GM21528 (cell line): Measurements from ENCODE around the gene PAM16.
"Not testable (repeated sequence)": the region's sequence is repeated elsewhere in the genome, so short reads cannot be mapped to it uniquely, and the experiment has no call there.

Source experiments
- ATAC-seq: cut with Tn5 transposase; IDR thresholded peaks from one replicate; pipeline ENCODE4 v1.9.1; 2021; ENCODE audit warnings: mild to moderate bottlenecking, moderate library complexity; ENCODE audit not compliant: unreplicated experiment, low FRiP score

PAM16 gene

DNA sequence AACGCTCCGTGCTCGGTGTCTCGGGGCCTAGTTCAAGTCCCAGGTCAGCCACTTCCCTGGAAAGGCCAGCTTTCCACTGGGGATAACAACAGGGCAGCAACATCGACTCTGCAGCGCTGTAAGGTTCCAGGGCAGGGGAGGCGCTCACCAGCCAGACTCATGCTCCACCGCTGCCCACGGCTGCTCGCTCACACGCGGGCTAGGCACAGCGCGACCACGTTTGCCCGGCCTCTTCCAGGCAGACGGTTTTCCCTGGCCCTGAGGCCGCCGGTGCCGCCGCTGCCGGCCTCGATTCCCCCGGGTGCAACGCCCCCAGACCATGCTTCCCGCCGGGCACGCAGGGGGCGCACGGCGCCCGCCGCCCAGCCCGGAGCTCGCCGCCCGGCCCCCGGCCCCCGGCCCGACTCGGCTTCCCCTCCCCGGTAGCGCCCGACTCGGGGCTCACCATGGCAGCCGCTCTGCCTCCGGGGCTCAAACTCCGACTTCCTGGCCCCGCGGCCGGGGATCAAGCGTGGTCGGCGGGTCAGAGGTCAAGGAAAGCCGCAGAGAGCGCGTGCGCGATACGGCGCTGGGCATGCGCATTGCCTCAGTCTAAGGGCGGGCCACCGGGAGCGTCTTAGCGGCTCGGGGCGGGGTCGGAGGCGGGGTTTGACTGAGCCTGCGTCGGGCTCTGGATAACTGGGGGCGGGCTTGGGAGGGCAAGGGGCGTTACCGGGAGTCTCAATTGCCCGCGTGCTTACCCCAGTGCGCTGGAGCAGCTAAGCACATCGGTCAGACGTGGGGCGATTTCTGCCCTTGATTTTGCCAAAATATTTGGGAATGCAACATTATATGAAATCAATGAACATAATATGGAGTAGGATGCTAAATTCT, at the start of gene PAM16:
Gene PAM16, minus strand, starts transcription at position 535 of the 873 bp plus-strand sequence. Its CDS starts 87 bp downstream, at position 448.
- ATAC-seq: peak; percentile 77

DNA sequence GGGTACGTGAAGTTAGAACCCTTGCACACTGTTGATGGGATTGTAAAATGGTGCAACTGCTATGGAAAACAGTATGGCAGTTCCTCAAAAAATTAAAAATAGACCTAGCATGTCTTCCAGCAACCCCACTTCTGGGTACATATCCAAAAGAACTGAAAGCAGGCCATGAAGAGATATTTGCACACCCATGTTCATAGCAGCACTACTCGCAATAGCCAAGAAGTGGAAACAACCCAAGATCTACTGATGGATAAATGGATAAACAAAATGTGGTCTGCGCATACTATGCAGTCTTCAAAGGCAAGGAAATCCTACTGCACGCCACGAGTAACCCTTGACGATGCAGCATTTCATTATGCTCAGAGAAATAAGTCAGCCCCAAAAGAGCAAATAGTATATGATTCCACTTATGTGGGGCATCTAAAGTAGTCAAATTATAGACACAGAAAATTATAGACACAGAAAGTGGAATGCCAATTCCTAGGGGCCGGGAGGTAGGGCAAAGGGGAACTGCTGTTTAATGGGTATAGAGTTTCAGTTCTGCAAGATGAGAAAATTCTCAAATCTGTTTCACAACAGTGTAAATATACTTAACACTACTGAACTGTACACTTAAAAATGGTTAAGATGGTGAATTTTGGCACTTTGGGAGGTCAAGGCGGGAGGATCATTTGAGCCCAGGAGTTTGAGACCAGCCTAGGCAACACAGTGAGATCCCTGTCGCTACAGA, 48.0 kb upstream of the PAM16 start:
- no peak for ATAC-seq

DNA sequence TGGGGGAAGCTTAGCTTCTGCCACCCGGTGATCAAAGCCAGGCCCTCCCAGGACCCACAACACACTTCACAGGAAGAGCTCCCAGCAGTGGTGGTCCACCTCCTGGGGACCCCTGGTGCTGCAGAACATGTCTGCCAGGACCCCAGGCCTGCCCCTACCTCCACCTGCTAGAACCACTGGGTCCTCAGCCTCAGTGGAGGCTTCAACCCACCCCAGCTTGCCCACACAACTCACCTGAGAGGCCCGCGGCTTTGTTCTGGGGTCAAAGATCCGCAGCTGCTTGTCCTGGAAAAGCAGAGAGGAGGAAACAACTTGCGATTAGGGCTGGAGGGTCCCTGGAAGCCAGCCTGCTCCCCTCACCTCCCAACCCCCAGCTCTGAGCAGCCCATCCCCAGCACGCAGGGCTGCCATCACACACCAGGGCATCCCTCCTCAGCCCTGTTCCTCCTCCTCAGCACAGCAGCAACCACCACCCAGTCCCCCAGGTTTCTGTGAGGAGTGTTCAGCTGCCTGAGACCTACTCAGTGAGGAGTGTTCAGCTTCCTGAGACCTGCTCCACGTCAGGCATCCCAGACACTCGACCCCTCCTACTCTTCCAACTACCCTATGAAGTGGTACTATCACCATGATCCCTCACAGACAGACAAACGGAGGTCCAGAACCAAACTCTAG, 44.1 kb upstream of the PAM16 start:
- ATAC-seq: no peak

DNA sequence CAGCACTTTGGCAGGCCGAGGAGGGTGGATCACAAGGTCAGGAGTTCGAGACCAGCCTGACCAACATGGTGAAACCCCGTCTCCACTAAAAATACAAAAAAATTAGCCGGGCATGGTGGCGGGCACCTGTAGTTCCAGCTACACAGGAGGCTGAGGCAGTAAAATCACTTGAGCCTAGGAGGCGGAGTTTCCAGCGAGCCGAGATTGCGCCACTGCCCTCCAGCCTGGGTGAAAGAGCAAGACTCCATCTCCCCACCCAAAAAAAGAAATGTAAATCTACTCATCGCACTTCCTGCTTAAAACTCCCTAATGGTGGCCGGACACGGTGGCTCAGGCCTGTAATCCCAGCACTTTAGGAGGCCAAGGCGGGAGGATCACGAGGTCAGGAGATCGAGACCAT, 42.7 kb upstream of the PAM16 start:
- ATAC-seq: not testable (repeated sequence)

DNA sequence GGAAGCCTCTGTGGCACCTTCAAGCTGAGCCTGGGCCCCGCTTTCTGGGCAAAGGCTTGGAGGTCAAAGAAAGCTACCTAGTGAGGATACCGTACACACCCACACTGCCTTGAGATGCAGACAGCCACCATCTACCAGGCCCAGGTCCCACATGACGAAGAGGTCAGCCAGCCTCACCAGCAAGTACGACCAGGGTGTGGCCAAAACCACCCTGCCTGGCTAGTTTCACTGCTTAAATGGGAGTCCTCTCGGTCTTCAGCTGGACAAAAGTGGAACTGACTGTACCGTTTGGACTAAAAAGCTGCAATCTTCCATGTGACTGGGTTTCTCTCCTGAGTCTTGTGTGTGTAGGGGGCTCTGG, 42.1 kb upstream of the PAM16 start:
- ATAC-seq: no peak

DNA sequence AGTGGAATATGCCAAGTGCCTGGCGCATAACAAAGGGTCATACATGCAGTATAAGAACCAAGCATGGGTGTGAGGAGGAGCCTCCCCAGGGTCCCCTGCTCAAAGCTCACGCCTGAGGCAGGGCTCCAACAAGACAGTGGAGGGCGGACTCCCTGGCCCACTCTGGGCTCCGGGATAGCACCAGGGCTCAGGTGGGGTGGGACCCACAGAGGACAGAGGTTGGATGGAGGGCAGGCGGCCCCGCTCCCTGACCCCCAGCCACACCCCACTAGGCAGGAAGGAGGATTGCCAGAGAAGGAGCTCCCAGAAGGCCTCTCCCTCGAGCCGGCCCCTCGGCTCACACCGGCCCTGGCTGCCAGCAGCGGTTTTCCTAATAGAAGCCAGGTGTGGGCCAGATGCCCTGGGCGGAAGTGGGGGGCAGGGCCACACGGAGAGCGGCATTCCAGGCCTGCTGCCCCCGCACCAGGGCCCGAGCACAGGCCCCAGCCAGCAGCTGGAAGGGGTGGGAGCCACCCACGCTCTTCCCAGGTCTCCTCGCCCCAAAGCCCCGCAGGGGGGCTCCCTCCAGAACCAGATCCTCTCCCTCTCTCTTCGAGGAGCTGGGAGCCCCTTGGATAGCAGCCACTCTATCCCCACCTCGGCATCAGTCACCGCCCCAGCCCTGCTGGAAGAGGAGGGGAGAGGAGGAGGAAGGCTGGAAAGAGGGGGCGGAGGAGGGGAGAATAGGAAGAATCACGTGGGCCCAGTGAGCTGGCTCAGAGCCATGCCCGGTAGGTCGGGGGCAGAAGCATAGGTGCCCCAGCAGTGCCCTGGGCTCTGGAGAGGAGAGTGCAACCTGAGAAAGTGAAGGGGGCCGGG, 41.5 kb upstream of the PAM16 start:
- ATAC-seq: no peak

DNA sequence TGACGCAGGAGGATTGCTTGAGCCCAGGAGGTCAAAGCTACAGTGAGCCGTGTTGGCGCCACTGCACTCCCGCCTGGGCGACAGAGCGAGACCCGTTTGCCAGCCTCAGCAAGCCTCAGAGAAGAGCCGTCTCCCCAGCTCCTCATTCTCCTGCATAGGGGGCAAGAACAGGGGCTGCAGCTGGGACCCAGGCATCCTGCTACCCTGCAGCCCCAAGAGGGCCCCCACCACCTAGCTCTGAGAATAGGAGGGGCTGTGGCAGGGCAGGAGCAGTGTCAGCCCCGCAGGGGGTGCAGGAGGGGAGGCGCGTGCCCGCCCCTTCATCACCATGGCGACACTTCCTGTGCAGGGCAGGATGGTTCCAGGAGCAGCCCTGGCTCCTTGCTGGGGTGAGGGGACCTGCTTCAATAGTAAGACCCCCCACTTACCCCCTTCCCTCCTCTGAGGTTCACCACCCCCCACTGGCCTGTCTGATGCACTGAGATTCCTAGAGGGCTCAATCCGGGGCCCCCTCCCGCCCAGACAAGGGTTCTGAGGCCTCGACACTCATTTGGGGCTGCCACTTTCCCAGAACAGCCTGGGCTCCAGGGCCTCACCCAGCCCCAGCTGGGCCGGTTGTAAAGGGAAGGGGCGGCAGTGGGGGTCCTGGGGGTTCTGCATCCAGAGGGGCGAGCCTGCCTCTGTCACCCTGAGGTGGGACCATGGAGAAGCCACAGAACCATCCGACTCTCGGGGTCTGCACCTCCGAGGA, 40.7 kb upstream of the PAM16 start:
- ATAC-seq: no peak

DNA sequence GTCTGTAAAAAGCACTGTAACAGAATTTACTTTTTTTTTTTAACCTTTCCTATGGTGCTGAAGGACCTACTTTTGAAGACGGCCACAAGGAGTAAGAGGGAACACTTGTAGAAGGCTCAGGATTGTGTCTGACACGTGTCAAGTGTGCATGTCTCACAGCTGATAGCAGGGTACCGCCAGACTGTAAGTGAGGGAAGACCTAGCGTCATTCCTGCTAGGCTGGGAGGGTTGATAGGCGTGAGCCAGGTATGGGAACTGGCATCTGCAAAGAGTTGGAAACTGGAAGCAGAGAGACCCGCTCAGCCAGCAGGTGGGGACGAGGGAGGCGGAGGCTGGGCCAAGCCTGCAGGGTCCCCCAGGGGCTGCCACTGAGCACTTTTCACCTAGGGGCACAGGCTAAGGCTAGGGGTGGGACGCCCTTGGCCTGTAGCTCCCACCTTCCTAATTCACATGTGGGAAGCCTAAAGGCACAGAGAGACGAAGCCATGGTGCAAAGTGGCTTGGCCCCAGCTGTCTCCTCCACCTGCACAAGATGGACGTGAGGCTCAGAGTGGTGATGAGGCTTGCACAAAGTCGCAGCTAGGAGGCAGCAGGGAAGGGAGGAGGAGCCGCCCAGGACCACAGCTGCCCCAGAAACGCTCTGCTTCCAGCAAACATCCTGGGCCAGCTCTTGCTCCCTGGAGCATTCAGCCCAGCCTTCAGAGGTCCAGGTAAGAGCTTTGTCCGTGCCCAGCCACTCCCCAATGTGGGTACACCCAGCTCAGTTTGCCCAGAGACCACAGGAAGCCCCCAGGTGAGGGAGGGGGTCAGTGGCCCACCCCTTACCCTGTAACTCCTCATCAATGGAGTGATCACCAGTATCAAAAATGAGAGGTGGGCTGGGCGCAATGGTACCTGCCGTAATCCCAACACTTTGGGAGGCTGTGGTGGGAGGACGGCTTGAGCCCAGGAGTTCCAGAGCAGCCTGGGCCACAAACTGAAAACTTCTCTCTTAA, 39.4 kb upstream of the PAM16 start:
- ATAC-seq: no peak

DNA sequence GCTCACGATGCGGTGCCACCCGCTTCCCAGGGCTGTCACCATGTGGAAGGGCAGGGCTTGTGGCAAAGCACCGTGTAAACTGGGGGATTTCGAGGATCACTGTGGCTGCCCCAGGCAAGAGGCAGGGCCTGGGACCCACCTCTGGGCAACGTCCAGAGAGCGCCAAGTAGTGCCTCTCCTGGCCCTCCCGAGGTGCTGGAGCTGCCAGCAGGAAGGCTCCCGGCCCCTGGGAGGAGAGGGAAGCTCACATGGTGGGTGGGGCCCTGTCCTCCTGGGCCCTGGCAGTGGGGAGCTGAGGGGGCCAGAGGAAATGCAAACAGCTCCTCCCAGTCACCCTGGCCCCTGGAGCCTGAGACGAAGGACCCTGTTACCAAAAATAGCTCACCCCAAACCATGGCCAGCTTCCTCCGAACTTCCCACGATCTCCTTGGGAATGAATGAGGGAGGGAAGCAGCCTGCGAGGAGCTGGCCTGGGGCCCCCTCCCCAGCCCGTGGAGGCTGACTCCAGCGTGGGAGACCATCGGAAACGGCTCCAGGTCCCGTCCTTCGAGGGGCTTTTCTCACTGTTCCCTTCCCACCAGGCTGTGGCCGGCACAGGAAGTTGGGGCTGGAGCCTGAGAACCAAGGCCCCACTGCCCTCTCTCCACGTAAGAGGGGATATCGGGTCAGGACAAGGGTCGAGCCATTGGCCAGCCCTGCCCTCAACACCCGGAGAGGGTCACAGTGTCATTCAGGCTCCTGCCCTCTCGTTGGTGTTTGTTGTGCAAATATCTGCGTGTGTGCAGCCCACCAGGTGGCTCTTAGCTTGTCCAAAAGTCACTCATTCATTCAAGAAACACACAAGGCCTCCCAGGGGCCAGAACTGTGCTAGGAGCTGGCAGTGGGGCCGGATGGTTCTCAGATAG, 38.2 kb upstream of the PAM16 start:
- ATAC-seq: no peak

DNA sequence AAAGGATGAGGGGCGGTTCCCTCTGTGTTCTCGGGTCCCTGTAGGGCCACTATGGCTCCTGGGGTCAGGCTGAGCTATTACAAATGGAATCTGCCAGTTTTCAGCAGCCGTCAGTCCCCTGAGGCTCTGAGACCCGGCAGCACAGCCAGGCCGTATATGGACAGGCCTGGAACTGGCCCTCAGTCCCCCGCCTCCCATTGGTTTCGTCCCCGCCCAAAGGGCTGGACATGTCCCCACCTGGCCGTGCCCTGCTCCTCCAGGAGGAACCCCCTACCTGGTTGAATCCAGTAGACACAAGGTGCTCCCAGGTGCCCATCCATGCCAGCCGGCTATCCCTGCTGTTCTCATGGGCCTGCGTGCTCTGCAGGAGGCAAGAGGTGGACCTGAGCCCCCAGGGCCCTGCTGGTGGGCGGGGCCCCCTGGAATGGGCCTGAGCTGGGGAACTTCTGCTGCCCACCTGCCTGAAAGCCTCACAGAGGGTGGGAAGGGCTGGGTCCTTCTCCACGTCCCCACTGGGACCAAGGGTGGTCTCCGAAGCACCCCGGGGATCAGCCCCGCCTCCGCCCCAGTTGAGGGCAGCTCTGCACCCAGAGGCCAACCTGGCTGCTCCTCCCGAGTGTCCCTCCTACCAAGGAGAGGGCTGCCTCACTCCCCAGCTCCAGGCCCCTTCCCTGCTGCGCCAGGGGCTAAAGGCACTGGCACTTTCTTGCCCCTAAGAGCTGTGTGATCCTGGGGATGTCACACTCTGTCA, 37.3 kb upstream of the PAM16 start:
- no peak for ATAC-seq

DNA sequence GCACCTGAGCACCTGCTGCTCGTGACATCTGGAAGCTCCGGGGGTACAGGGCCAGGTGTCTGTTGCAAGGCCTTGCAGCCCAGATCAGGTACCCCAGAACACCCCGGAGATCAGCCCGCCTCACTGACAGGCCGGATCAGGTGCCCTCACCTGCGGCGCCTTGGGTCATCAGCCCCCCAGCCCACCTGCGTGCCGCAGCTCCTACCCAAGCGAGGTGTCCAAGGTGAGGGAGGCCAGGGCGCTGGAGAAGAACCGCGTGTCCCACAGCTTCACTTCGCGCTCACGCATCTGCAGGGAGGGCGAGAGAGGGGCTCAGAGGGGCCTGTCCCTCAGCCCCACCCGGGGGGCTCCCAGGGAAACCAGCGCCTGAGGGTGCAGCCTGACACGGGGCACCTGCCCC, 36.7 kb upstream of the PAM16 start:
- ATAC-seq: no peak

DNA sequence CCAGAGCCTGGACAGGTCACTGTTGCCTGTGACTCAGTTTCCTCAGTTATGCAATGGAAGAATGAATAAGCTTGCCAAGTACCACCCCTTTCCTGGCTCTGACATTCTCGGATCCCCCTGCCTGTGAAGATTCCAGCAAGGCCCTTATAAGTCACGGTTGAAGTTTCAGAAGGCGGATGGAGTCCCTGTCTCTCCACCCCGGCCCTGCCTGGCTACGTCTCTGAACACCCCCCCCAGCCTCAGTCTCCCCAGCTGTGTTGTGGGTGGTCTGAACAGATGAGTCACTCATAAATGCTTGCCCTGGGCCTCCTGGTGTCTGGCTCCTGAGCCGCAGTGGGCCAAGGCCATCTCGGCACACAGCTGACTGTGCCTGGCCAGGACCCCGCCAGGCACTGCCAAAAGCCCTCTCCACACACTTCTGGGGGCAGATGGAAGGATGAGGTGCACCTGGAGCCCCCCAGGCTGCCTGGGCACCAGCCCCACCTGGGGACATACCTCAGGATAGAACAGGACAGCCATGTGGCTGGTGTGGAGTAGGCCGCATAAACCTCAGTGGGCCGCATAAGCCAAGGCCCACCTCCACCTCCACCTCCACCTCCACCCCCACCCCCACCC, 35.9 kb upstream of the PAM16 start:
- ATAC-seq: no peak

DNA sequence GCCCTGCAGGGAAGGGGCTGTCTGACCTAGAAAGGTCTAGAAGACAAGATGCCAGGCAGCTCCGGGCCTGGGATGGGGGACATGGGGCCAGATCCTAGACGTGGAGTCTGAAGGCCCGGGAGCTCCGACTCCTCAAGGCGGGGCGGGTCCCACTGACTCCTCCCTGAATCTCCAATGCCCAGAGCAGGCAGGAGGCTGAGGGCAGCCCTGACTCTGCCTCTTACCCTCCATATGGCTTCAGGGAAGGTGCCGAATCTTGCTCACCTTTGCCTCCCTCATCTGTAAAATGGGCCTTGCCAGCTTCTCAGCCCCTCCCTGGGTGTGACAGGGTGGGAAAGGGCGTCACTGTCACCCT, 35.3 kb upstream of the PAM16 start:
- no peak for ATAC-seq

DNA sequence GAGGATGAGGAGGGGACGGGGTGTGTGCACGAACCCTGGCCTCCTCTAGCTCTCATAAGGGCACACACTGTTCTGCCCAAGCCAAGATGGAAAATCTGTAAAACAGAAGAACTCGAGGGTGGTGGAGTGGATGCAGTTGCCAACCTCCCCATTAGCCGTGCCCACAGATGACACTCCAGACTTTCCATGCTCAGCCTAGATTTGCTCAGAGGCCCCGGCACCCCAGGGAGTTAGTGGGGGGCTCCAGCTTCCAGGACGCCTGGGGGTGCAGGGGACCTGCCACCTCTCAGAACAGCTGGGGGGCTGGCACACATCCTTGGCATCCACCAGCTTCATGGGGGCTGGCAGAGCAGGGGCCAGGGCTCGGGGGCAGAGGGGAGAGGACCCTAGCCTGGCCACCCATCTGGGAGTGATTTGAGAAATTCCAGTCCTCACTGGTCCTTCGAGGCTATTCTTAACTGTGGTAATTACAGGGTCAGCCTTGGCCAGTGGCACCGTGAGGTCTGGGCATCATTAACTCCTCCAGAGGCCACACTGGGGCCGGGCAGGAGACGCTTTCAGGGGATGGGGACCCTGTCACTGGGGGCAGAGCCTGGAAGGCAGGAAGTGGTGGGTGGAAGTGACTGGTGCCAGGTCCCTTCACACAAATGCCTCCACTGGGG, 34.8 kb upstream of the PAM16 start:
- ATAC-seq: no peak

DNA sequence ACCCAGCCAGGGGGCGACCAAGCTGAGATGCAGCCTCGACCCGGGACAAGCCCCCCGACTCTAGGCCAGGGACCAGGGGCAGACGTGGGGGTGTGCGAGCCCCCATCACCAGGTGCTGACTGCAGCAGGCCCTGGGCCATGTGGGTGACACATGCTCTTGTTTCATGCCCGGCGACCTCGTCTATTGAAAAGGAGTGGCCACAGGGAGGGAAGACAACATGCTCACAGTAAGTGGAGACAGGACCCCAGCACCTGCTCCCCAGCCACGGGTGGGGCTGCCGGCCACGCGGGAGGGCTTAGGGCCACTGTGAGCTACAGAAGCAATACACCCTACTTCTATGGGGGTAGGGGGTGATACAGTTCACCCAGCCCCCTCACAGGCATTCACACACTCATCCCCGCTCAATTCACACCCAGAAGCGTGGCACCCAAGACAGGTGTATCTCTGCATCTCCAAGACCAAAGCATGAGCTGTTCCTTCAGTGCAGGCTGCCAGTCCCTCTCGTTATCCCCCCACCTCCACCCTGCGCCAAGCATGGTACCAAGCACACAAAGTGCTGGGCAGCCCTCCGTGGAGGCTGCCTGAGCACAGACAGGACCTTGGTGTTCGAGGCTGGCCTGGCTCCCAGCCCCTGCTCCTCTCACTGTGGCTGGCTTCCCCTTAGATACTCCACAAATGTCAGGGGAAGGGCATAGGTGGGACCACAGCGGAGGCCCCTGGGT, 34.1 kb upstream of the PAM16 start:
- no peak for ATAC-seq
